ENCODE results near the gene MACROH2A2. TPM values are rescaled to one million over a fixed set of nuclear protein-coding genes. Genes with fewer than 3 reads are reported as not detected.

The MACROH2A2 gene
- total RNA-seq, 1 donor from 2014 or later, result 8.2 TPM

DNA sequence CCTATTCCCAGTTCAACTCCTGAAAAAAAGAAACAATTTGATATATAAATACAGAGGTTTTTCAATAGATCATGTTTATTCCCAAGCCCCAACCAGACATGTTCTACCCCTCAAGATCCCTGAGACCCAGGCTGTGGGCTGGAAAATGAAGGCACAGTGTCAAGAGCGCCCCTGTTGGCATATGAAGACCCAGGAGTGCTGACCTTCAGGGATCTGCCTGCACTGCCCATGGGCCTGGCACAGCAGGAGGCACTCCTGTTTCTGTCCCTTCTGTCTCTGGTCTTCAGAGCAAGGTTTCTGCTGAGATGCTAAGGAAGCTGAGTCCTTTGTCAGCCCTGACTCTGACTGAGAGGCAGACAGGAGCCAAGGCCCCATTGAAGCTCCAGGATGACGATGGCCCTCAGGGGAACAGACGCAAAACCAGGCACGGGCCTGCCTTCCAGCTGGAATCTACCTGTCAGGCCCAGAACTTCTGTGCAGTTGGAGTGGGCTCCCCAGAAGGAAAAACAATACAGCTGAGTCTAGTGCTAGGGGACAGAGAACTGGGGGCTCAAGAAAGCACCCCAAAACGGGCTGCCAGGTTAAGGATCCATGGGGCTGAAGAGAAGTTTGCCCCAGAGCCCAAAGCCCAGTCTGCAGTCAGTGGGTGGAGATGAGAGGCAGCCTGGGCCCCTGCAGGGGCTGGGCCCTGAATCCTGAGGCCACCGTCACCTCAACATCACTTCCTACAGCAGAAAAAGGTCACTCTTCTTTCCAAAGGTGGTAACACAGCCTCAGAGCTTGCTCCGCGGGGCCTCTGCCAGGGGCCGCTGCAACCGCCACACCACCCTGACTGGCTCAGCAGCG is 86.7 kb downstream of the MACROH2A2 start:
- Histone ChIP-seq H3K27me3 (no peaks in the 10 kb centered on the region), H3K27ac (no peak overlapping the region), H3K36me3 (peaks cover 0 to 11% of the 10 kb centered on the region in 2 donors), H3K4me1 (no peaks in the 10 kb centered on the region), H3K9me3 (no peaks in the 10 kb centered on the region), H3K4me3 (no peak overlapping the region)
- intact Hi-C loops (cut with DNase I), result loop anchor here (10.0 kb wide), 1 partner anchor 225 kb away; no protein-coding TSS in a partner anchor
- TF ChIP-seq CTCF (IDR thresholded peaks at IDR 0.05), result no peak
- peak in 1 of 2 donors; percentile 41 for DNase-seq (ENCODE audit: low spot score in 2 of 2)

DNA sequence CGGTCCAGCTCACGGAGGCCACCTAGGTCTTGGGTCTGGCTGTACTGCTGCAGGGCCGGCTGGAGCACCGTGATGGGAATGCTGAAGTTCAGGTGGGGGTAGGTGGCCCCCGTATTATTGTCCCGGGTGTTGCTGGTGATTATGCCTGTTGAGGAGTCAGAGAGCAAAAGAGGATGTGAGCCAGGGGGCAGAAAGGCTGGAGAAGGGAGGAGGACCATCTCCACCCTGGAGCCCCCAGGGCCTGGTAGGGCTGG is 87.3 kb downstream of the MACROH2A2 start:
- TF ChIP-seq CTCF (IDR thresholded peaks at IDR 0.05), result no peak
- peaks cover 0 to 5% of the 10 kb centered on the region in 2 donors for H3K4me1 ChIP-seq
- H3K36me3 ChIP-seq, result peaks cover 0 to 11% of the 10 kb centered on the region in 2 donors
- no peak overlapping the region for H3K4me3 ChIP-seq
- H3K27me3 ChIP-seq, result no peaks in the 10 kb centered on the region
- DNase-seq (ENCODE audit: low spot score in 2 of 2), result no peak
- H3K27ac ChIP-seq, result no peak overlapping the region
- intact Hi-C loops (cut with DNase I), result loop anchor here (10.0 kb wide), 1 partner anchor 225 kb away; no protein-coding TSS in a partner anchor
- no peaks in the 10 kb centered on the region for H3K9me3 ChIP-seq

DNA sequence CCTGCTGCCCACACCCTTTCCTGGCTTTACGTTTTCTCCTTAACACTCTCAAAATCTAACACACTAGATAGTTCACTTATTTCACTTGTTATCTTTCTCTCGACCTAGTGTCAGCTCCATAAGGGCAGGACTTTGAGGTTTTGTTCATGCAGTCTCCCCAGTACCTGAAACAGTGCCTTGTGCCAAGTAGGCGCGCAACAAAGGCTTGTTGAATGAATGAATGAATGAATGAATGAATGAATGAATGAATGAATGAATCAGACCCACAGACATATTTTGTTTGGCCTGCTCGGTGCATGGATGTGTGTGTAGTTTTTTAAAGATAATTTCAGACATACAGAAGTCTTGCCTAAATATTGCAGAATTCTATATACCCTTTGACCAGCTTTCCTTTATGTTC is 87.7 kb downstream of the MACROH2A2 start:
- TF ChIP-seq CTCF (IDR thresholded peaks at IDR 0.05), result no peak
- H3K4me1 ChIP-seq, result peaks cover 0 to 9% of the 10 kb centered on the region in 2 donors
- H3K36me3 ChIP-seq, result peaks cover 0 to 11% of the 10 kb centered on the region in 2 donors

GRCh38 chr10:70142555-70142954 is 89.9 kb downstream of the MACROH2A2 start:
- peaks cover 0 to 13% of the 10 kb centered on the region in 2 donors for H3K4me1 ChIP-seq
- no peak overlapping the region for H3K4me3 ChIP-seq
- intact Hi-C loops (cut with DNase I), result no loop called here
- no peak overlapping the region for H3K27ac ChIP-seq
- H3K27me3 ChIP-seq, result no peaks in the 10 kb centered on the region
- DNase-seq (ENCODE audit: low spot score in 2 of 2), result no peak
- no peak for TF ChIP-seq CTCF (IDR thresholded peaks at IDR 0.05)
- peaks cover 0 to 11% of the 10 kb centered on the region in 2 donors for H3K36me3 ChIP-seq
- no peaks in the 10 kb centered on the region for H3K9me3 ChIP-seq

More for the DNA sequence above, 87.7 kb downstream of the MACROH2A2 start:
- no peaks in the 10 kb centered on the region for H3K27me3 ChIP-seq
- no peak for DNase-seq (ENCODE audit: low spot score in 2 of 2)
- intact Hi-C loops (cut with DNase I), result no loop called here
- no peak overlapping the region for H3K27ac ChIP-seq
- no peaks in the 10 kb centered on the region for H3K9me3 ChIP-seq
- H3K4me3 ChIP-seq, result no peak overlapping the region

GRCh38 chr10:70144372-70145110 is 91.9 kb downstream of the MACROH2A2 start:
- Histone ChIP-seq H3K36me3 (peaks cover 3 to 6% of the 10 kb centered on the region in 2 donors), H3K4me1 (peaks cover 0 to 16% of the 10 kb centered on the region in 2 donors), H3K4me3 (peak overlapping the region; percentile 87 to 95), H3K9me3 (no peaks in the 10 kb centered on the region), H3K27me3 (no peaks in the 10 kb centered on the region), H3K27ac (peak overlapping the region in 1 of 2 donors; percentile 87)
- no peak for TF ChIP-seq CTCF (IDR thresholded peaks at IDR 0.05)
- peak in 1 of 2 donors; percentile 56 for DNase-seq (ENCODE audit: low spot score in 2 of 2)
- intact Hi-C loops (cut with DNase I), result loop anchor here (5.0 kb wide), 1 partner anchor 88 kb away; the partner anchor contains the start of gene PPA1

Data from ascending aorta (tissue), 2 donors.